HUDEP-2 (cell line): ENCODE measurements around the gene FAM184B.
"Not testable (repeated sequence)": the region's sequence is repeated elsewhere in the genome, so short reads cannot be mapped to it uniquely, and the experiment has no call there.

ENCODE experiments used
- DNase-seq, 76 experiments: peaks; one replicate each; lab custom pipeline; 2025; ENCODE audit not compliant: unreplicated experiment in 76 of 76; lab: John Stamatoyannopoulos, UW

FAM184B gene

DNA sequence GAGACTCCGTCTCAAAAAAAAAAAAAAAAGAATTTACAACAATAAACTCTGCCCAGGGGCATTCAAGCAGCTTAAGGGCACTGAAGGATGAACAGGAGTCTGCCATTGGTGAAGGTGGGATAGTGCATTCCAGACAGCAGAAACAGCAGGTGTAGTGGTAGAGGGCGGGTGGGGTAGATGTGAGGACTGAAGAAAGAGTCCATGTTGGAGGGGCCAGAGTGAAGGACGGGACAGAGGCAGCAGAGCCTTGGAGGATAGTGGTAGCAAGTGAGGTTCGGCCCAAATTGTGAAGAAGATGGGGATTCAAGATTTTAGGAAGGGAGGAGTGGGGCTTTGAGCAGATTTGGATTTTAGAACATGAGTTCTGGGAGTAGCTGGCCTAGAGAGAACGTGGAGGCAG, 91.3 kb downstream of the FAM184B start:
- no peak for DNase-seq

DNA sequence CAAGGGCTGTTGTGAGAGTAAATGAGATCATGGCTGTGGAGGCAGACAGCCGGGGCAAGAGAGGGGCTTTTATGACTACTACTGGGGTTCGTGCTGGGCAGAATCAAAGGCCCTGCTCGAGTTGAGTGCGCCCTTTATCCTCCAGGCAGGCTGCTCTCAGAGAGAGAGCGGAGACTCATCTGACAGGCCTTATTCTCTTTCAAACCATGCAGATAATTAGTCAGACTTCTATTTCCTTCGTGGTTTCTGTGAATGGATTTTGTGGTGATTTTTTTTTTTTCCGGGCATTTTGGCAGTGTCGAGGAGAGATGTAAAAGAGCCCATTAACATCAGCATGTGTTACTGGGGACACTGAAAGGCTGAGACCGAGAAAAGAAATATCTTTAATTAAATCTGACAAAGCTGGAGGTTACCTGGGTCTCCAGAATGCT, 93.4 kb downstream of the FAM184B start:
- DNase-seq: no peak

DNA sequence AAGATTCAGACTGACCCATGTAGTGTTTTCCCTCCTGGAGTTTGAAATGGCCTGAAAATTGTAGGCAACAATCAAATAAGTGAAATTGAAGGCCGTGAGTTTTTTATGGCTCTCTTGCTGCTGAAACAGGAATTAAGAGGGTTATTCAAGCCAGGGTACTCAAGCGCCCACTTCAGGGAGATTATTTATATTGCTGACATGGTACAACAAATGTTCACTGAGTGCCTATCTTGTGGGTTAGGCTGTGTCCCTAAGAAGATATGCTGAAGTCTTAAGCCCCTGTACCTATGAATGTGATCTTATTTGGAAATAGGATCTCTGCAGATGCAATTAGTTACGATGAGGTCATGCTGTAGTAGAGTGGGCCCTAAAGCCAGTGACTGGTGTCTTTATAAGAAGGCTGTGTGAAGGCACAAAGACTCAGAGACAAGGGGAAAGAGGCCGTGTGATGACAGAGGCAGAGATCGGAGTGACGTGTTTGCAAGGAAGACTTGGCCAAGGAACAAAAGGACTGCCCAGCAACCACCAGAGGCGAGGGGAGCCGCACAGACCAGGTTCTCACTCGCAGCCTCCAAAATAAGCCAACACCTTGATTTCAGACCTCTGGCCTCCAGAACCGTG, 94.1 kb downstream of the FAM184B start:
- DNase-seq: peak in 1 of 76 experiments; percentile 1

DNA sequence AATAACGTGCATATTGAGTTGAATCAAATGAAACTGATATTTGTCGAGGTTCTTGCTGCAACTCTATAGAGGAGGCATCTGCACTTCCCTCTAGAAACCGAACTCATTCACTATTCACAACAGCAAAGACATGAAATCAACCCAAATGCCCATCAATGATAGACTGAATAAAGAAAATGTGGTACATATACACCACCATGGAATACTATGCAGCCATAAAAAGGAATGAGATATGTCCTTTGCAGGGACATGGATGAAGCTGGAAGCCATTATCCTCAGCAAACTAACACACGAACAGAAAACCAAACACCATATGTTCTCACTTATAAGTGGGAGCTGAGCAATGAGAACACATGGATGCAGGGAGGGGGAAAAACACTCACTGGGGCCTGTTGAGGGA, 96.8 kb downstream of the FAM184B start:
- DNase-seq: not testable (repeated sequence)

DNA sequence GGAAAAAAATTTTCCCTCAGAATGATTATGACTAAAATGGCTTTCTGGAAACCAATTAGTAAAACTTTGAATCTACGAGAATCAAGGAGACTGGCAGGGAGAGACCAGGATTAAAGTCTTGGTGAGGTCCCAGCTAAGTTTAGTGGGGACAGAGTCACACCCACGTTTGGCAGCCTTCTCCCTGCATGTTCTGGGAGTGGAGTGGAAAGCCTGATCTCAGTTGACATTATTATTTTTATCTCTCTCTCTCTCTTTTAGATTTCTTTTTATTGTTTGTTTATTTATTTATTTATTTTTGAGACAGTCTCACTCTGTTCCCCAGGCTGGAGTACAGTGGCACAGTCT, 99.2 kb downstream of the FAM184B start:
- no peak for DNase-seq

DNA sequence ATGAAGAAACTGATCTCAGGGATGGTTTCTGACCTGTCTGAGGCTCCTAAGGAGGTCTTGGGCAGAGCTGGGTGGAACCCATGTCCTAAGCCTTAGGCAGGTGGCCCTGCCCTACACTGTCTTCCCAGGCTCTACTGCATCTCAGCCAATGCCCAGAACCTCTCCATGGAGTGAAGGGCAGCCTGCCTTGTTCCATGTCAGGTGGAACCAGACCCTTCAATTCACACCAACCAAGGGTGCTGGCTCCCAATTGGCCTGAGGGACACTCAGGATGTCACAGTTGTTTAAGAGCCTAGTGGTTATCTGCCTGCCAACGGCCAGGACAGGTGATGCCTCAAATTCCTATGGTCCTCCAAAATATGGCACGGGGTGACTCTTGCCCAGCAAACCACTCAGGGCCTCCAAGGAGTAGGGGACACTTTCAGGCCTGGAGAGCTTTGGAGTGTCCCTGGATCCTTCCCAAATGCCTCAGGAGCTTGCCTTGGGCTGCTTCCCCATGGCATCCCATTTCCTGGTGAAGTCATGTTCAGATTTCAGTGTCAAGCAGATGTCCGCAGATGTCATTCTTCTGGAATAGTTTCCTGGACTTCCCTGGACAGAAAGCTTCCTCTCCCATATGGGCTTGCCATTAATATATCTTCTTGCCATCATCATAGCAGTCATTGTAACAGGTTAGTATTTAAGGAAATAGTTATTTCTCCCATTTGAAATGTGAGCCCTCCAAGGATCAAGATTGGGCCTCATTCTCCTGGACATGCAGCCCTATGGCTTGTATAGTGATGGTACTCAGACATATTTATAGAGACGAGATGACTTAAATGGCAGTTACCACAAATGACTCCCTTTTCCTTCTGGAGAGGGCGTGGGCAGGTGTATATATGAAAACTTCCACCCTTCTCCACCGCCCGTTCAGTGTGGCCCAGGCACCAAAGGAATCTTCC, 99.9 kb downstream of the FAM184B start:
- DNase-seq: no peak

DNA sequence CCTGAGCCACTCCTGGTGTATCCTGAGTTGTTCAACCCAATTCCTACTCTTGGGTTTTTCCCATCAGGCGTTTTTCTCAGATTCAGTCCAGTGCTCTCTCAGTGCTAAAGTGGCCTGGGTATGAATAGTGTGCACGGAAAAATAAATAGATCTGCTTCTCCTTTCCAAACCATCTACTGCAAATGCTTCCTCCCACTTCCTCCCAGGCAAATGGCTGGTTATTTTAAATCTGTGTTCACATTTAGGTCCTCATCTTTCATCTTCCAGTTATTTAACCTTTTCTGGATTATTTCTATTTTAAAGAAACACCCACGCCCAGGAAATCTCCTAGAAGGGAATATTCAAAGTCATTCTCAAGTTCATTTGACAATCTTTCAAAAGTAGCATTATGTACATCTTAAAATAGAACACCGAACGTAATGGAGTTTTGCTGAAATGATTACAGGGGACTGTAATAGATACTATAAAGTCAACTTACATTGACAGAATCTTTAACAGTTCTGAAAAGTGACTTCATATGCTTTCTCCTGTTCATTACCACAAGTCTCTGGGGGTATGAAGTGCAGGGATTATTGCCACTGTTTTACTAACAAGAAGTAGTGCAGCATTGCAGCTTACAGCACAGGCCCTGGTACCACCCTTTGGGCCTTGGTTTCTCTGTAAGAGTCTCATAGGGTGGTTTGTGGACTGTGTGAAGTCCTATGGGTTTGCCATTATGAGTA, 100.7 kb downstream of the FAM184B start:
- DNase-seq: no peak

DNA sequence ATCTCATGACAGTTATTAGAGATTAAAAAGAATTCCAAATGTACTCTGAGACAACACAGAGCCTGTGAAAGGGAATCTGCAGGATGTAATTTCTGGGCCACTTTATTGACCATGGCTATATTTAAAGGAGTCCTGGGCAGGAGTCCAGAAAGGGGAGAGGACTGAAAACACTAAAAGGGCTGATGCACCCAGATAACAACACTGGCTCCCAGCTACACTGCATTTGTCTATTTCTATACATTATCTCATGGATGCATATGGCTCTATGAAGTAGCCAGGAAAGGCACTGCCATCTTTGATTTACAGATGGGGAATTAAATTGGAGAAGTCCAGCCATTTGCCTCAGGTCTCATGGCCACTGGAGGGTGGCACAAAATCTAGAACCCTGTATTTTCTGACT, 111.0 kb downstream of the FAM184B start:
- peak in 66 of 76 experiments; percentile 2 to 79 (median 45) for DNase-seq

DNA sequence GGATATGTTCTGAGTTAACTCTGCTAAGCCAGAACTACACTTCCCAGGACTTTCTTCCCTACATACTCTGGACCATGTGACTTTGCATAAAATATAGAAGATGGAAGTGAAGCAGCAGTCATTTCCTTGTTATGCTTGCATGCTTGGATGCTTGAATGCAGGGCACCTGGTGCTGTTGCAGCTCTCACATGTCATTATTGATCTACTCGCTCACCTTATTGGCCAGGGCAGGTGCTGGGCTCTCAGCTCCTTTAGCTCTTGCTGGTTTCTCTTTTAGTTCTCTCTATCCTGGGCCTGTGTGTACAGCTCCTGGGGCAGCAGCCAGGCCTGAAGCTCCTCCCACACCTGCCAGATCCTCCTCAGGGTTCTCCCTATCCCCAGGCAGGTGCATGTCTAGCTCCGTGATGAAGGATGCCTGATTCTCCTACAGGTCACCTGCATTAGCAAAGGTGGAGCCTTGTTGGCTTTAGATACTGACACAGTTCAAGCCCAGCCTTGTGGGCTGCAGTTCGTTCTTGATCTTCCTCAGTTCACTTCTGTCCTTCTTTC, 113.7 kb downstream of the FAM184B start:
- no peak for DNase-seq

DNA sequence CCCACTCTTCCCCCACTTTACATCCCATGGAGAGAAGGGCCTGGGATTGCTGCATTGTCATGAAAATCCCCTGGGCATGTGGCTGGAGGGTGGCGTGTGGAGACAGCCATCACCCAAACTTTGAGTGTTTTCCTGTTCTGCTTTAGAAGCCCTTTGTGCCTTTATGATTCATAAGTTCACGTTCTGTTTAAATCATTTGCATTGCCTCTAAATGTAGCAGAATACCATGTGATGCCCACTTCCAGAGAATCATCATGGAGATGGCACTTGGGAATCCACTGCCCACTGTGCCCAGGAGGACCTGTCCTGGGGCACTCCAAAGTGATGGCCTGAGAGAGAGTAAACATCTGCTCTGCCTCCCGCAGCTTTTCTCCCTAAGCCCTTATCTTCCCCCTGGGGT, 114.2 kb downstream of the FAM184B start:
- no peak for DNase-seq

DNA sequence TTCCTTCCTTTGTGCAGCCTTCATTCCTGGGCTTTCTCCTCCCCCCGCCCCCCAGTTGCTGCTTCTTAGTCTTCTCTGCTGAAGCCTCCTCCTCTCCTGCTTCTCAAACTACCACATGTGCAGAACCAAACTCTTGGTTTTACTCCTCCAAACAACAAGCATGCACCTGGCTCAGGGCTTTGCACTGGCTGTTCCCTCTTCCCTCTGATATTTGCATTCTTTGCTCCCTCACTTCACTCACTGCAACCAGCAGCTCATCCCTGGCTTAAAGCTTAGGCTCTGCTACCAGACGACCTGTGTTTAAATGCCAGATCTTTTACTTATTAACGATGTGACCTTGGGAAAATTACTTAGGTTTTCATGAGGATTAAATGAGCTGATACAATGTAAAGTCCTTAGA, 115.6 kb downstream of the FAM184B start:
- no peak for DNase-seq

DNA sequence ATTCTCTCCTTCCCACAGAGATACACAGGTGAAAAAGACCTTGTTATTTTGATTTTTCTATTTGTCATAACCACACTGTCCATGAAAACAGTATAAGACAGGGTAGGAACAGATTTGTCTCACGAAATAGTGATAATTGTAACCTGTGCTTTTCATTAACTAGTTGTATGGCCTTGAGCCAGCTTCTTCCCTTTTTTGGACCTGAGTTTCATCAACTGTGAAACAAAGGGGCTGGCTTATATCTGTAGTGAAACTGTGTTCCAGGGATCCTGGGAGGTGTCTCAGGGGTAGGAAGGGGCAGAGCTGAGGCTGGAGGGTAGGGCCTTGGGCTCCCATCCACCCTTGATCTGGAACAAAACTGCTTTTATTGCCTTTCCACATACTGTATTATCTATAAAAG, 116.1 kb downstream of the FAM184B start:
- no peak for DNase-seq

DNA sequence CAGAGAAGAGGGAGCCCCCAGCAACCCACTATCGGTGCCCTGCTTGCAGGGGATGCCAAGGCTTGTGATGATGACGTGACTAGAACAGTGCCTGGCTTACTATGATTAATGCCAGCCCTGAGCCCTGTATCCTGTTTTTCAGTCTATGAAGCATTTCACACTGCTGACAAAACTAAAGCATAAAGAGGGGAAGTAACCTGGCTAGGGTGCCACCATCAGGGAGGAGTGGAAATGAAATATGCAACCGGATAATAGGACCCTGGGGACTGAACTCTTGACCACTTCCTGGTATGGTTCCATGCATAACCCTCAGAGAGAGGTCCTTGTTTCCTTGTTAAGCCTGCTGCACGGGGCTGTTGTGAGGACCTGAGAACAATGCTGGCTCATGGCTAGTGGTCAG, 116.7 kb downstream of the FAM184B start:
- DNase-seq: no peak

DNA sequence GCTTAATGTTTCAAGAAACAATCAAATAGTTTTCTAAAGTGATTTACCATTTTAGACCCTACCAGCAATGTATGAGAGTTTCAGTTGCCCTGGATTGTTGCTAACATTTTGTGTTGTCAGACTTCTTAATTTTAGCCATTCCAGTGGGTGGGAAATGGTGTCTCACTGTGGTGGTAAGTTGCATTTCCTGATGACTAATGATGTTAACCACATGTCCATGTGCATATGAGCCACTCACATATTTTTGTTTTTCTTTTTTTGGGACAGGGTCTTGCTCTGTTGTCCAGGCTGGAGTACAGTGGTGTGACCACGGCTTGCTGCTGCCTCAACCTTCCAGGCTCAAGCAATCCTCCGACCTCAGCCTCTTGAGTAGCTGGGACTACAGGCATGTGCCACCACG, 118.7 kb downstream of the FAM184B start:
- DNase-seq: no peak

DNA sequence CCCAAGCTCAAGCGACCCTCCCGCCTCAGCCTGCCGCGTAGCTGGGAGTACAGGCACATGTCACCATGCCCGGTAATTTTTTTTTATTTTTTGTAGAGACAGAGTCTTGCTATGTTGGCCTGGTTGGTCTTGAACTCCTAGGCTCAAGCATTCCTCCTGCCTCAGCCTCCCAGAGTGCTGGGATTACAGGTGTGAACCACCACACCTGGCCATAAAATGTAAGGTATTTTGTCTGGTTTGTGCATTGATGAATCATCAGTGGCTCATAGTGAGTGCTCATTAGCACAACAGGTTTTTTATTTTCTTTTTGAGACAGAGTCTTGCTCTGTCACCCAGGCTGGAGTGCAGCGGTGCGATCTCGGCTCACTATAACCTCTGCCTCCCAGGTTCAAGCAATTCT, 122.2 kb downstream of the FAM184B start:
- not testable (repeated sequence) for DNase-seq

DNA sequence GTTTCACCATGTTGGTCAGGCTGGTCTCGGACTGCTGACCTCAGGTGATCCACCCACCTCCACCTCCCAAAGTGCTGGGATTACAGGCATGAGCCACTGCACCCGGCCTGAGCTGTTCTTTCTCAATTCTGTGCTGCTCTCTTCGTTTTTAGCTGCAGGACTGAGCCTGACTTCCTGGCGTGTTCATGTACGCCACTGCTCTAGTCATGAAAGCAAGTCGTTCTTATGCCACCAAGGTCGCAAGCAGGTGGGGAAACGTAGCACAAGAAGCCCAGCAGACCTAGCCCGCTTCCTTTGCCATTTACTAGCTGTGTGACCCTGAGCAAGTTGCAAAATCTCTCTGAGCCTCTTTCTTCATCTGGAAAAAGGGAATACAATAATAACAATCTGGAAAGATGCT, 123.6 kb downstream of the FAM184B start:
- no peak for DNase-seq

DNA sequence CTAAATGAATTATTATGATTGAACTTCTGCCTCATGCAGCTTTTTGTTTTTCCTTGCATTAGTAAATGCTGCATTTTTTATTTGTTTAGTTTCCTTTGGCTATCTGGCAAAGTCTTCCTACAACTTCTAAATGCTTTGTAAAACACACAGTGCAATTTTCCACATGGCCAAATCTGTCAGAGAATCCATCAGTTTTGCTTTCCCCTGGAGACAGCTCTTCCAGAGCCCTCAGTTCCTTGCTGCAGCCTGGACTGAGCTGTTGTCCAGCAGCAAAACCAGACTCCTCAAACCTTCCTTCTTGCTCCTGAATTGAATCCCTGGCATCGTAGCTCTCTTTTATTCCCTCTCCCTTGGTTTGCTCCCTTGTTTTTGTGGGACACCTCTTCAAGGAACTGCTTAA, 124.3 kb downstream of the FAM184B start:
- no peak for DNase-seq

DNA sequence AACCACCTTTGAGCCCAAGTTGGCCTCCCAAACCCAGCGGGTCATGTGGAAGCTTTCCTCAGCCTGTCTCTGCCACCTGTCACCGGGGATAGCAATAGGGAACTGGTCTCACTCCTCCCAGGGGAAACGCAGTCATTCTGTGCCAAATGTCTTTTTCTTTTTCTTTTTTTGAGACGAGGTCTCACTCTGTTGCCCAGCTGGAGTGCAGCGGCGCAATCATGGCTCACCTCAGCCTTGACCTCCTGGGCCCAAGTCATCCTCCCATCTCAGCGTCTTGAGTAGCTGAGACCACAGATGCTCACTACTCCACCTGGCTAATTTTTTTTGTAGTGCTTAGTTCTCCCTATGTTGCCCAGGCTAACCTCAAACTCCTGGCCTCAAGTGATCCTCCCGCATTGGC, 126.7 kb downstream of the FAM184B start:
- DNase-seq: no peak

DNA sequence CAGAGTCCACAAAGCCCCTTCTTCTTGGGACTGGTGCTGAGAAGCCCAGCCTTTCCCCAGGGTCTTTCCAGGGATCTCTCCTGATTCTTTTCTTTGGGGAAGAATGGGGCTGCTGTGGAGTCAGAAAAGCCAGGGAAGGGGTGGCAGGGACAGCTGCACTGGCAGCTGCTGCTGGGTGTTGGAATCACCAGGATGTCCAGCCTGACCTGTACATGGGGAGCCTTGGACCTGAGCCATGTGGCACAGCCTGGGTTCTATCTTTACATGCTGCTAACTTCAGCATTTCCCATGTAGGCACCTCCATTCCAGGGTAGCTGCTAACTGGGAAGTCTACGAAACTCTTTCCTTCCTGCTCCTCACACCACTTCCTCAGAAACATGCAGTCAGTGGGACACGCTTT, 131.0 kb downstream of the FAM184B start:
- DNase-seq: no peak

DNA sequence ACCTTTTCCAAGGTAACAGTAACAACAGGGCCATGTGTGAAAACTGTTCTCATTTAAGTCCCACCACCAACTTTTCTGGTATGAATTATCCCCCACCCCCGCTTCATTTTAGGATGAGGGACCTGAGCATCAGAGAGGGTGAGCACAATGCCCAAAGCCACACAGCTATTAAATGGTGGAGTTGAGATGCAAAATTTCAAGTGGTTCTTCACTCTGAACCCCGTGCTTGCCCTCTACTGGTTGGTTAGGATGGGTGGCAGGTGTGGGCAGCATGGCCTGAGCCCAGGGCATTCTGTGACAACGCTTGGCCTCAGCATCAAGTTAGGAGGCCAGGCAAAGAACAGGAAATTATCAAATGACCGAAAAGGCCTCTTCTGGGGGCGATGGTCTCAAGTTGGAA, 133.5 kb downstream of the FAM184B start:
- peak in 3 of 76 experiments; percentile 3 to 4 (median 3) for DNase-seq

DNA sequence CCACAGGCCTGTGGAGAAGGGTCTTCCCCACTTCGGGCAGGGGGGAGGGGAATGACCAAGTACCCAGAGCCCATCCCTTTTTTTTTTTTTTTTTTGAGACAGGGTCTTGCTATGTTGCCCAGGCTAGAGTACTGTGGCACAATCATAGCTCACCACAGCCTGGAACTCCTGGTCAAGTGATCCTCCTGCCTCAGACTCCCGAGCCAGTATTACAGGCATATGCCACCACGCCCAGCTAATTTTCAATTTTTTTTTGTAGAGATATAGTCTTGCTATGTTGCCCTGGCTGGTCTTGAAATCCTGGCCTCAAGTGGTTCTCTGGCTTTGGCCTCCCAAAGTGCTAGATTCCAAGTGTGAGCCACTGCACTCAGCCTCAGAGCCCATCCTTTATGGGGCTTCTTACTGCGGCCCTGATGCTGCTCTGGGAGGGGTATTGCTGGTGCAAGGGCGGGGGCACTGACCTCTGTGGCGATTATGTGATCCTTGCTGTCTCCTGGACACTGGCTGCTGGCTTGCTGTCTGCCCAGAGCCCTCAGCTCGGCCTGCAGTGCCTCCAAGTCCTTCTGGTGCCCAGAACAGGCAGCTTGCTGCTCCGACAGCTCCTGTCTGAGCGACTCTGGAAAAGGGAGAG, 134.1 kb downstream of the FAM184B start:
- DNase-seq: no peak
